Measurements from ENCODE around the gene DIO2.

GRCh38 chr14:80172375-80173051 is 38.8 kb downstream of the DIO2 start:
- TF ChIP-seq EZH2 (IDR thresholded peaks at IDR 0.05; ENCODE audit: low read length, missing control alignments): no peak
- TF ChIP-seq, protein P1, sequence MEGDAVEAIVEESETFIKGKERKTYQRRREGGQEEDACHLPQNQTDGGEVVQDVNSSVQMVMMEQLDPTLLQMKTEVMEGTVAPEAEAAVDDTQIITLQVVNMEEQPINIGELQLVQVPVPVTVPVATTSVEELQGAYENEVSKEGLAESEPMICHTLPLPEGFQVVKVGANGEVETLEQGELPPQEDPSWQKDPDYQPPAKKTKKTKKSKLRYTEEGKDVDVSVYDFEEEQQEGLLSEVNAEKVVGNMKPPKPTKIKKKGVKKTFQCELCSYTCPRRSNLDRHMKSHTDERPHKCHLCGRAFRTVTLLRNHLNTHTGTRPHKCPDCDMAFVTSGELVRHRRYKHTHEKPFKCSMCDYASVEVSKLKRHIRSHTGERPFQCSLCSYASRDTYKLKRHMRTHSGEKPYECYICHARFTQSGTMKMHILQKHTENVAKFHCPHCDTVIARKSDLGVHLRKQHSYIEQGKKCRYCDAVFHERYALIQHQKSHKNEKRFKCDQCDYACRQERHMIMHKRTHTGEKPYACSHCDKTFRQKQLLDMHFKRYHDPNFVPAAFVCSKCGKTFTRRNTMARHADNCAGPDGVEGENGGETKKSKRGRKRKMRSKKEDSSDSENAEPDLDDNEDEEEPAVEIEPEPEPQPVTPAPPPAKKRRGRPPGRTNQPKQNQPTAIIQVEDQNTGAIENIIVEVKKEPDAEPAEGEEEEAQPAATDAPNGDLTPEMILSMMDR (conservative IDR thresholded peaks at IDR 0.05 in 1 of 2, IDR thresholded peaks at IDR 0.05 in 1 of 2; ENCODE audit: low read depth in 1 of 2, low read length in 2 of 2): no peak

Data from fibroblast of lung (primary cell).